ENCODE measurements around the gene MOV10. TPM values are rescaled to one million over a fixed set of nuclear protein-coding genes. Genes with fewer than 3 reads are reported as not detected.

The MOV10 gene
- total and polyA plus RNA-seq, 2 donors (not counting 3 experiments of a cell fraction or from before 2014, with no cell fraction given): 97.1 to 113 TPM

GRCh38 chr1:112713466-112714312, 39.2 kb downstream of the MOV10 start:
- dilution Hi-C loops (cut with MboI; ENCODE audit: extremely low pct_ligation_motif_present, low sequenced_read_pairs): no loop called here
- Histone ChIP-seq H3K9ac (replicated peaks; ENCODE audit: extremely low read depth, insufficient read depth, low read length) (no peak overlapping the region), H3K27me3 (ENCODE audit: control insufficient read depth in 2 of 2, insufficient read depth in 2 of 2, low read length in 2 of 2) (no peaks in the 10 kb centered on the region), H3K79me2 (ENCODE audit: control insufficient read depth, insufficient read depth, low read length) (no peaks in the 10 kb centered on the region), H3K9me1 (replicated peaks; ENCODE audit: control insufficient read depth, extremely low read depth, insufficient read depth, low read length) (no peaks in the 10 kb centered on the region), H2AFZ (ENCODE audit: low read depth, low read length) (no peak overlapping the region), H3K4me3 (replicated peaks in 1 of 3; ENCODE audit: insufficient read depth in 1 of 3, low read depth in 1 of 3, low read length in 3 of 3) (no peak overlapping the region), H3K4me2 (ENCODE audit: insufficient read depth, low read length) (no peak overlapping the region), H4K20me1 (replicated peaks; ENCODE audit: control insufficient read depth, extremely low read depth, insufficient read depth, low read length) (no peaks in the 10 kb centered on the region), H3K9me3 (replicated peaks; ENCODE audit: control insufficient read depth, insufficient read depth, low read length) (no peaks in the 10 kb centered on the region), H3K27ac (ENCODE audit: insufficient read depth, low read depth, low read length) (no peak overlapping the region), H3K4me1 (ENCODE audit: control insufficient read depth, extremely low read depth, insufficient read depth, low read length) (peaks cover 11% of the 10 kb centered on the region), H3K36me3 (ENCODE audit: control insufficient read depth in 2 of 2, extremely low read depth in 1 of 2, insufficient read depth in 2 of 2, low read length in 2 of 2) (no peaks in the 10 kb centered on the region)
- ChIA-PET CTCF (interaction anchor here (0.6 to 10.5 kb wide), 6 partner anchors 9 to 359 kb away, joined by 5 to 441 read pairs (median 14); partner anchors contain the start of genes LRIG2 and MOV10), POLR2A (no interaction called here)
- BruUV-seq (replicated peaks): no TSS peak
- TF ChIP-seq, protein P1, sequence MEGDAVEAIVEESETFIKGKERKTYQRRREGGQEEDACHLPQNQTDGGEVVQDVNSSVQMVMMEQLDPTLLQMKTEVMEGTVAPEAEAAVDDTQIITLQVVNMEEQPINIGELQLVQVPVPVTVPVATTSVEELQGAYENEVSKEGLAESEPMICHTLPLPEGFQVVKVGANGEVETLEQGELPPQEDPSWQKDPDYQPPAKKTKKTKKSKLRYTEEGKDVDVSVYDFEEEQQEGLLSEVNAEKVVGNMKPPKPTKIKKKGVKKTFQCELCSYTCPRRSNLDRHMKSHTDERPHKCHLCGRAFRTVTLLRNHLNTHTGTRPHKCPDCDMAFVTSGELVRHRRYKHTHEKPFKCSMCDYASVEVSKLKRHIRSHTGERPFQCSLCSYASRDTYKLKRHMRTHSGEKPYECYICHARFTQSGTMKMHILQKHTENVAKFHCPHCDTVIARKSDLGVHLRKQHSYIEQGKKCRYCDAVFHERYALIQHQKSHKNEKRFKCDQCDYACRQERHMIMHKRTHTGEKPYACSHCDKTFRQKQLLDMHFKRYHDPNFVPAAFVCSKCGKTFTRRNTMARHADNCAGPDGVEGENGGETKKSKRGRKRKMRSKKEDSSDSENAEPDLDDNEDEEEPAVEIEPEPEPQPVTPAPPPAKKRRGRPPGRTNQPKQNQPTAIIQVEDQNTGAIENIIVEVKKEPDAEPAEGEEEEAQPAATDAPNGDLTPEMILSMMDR (IDR thresholded peaks at IDR 0.05; ENCODE audit: extremely low read depth in 1 of 2, insufficient read depth in 1 of 2, low read depth in 1 of 2, low read length in 2 of 2): no peak
- TF ChIP-seq FOS (IDR thresholded peaks at IDR 0.05; ENCODE audit: borderline replicate concordance, insufficient read depth, low read length) (no peak), POLR2A (IDR thresholded peaks at IDR 0.05; ENCODE audit: low read depth, low read length) (no peak)
- no peak for FAIRE-seq
- intact Hi-C loops (cut with micrococcal nuclease): loop anchor here (2.0 to 10.0 kb wide), 3 partner anchors 95 to 1191 kb away; partner anchors contain the start of genes AP4B1, CAPZA1, DCLRE1B and ST7L
- no peak for DNase-seq (ENCODE audit: low read depth, low spot score)
